SK-N-SH treated with all-trans-retinoic acid at 6 μM for 48 hours (cell line): Measurements from ENCODE around the gene MATCAP1.
A peak's percentile ranks its signal among the peaks of the same experiment; 100 is the strongest.

ENCODE experiments used
- ATAC-seq: fragments of 200-7000 bp; cut with Tn5 transposase; 3 replicates; pipeline ENCODE4 v1.9.1; 2020; ENCODE audit warnings: mild to moderate bottlenecking, moderate library complexity
- ARNTL ChIP-seq: fragments of 450-650 bp; formaldehyde crosslinking; IDR thresholded peaks from 2 replicates; pipeline ENCODE4 v1.5.0; 2020; ENCODE audit warnings: low read depth, mild to moderate bottlenecking, moderate library complexity, borderline replicate concordance
- CSDC2 ChIP-seq: fragments of 250-450 bp; sonication (Bioruptor Pico); IDR thresholded peaks from 2 replicates; pipeline ENCODE4 v1.5.0; 2020; ENCODE audit warnings: mild to moderate bottlenecking, moderate library complexity
- ESRRG ChIP-seq: fragments of 250-450 bp; sonication (Bioruptor Pico); IDR thresholded peaks from 2 replicates; pipeline ENCODE4 v1.6.1; 2021; ENCODE audit warnings: mild to moderate bottlenecking
- GLIS3 ChIP-seq: fragments of 250-450 bp; sonication (Bioruptor Pico); IDR thresholded peaks from 2 replicates; pipeline ENCODE4 v1.5.0; 2020; ENCODE audit warnings: mild to moderate bottlenecking, moderate library complexity
- ISL1 ChIP-seq: fragments of 250-450 bp; sonication (Bioruptor Pico); IDR thresholded peaks from 2 replicates; pipeline ENCODE4 v2.1.2; 2022; ENCODE audit warnings: mild to moderate bottlenecking, moderate library complexity
- OSR1 ChIP-seq: fragments of 250-450 bp; sonication (Bioruptor Pico); IDR thresholded peaks from 2 replicates; pipeline ENCODE4 v1.8.0; 2022; ENCODE audit warnings: moderate library complexity, mild to moderate bottlenecking, inconsistent platforms
- PPARA ChIP-seq: fragments of 250-450 bp; sonication (Bioruptor Pico); IDR thresholded peaks from 2 replicates; pipeline ENCODE4 v1.5.0; 2020; ENCODE audit warnings: mild to moderate bottlenecking, borderline replicate concordance
- RARB ChIP-seq: fragments of 250-450 bp; sonication (Bioruptor Pico); IDR thresholded peaks from 2 replicates; pipeline ENCODE4 v1.8.0; 2021; ENCODE audit warnings: mild to moderate bottlenecking, moderate library complexity
- SNAI2 ChIP-seq: fragments of 250-450 bp; sonication (Bioruptor Pico); IDR thresholded peaks from 2 replicates; pipeline ENCODE4 v1.5.0; 2020; ENCODE audit warnings: mild to moderate bottlenecking, moderate library complexity
- TCF4 ChIP-seq: fragments of 250-450 bp; sonication (Bioruptor Pico); IDR thresholded peaks from 2 replicates; pipeline ENCODE4 v1.8.0; 2021; ENCODE audit warnings: mild to moderate bottlenecking, moderate library complexity, borderline replicate concordance
- TOX ChIP-seq: fragments of 250-450 bp; sonication (Bioruptor Pico); IDR thresholded peaks from 2 replicates; pipeline ENCODE4 v1.8.0; 2021; ENCODE audit warnings: mild to moderate bottlenecking, moderate library complexity, borderline replicate concordance
- ZC3H10 ChIP-seq: fragments of 250-450 bp; sonication (Bioruptor Pico); IDR thresholded peaks from 2 replicates; pipeline ENCODE4 v1.5.1; 2021; ENCODE audit warnings: mild to moderate bottlenecking, moderate library complexity
- ZFP3 ChIP-seq: fragments of 250-450 bp; sonication (Bioruptor Pico); IDR thresholded peaks from 2 replicates; pipeline ENCODE4 v1.5.0; 2020; ENCODE audit warnings: mild to moderate bottlenecking, moderate library complexity
- ZFP30 ChIP-seq: fragments of 450-650 bp; formaldehyde crosslinking; IDR thresholded peaks from 2 replicates; pipeline ENCODE4 v1.5.0; 2022; ENCODE audit warnings: mild to moderate bottlenecking, moderate library complexity
- ZNF565 ChIP-seq: fragments of 450-650 bp; formaldehyde crosslinking; conservative IDR thresholded peaks from 2 replicates; pipeline ENCODE4 v1.5.0; 2020; ENCODE audit warnings: low read depth, mild to moderate bottlenecking, moderate library complexity
- ZNF70 ChIP-seq: fragments of 450-650 bp; formaldehyde crosslinking; IDR thresholded peaks from 2 replicates; pipeline ENCODE4 v1.5.0; 2020; ENCODE audit warnings: mild to moderate bottlenecking, moderate library complexity
- ZNF8 ChIP-seq: fragments of 450-650 bp; formaldehyde crosslinking; IDR thresholded peaks from 2 replicates; pipeline ENCODE4 v1.5.0; 2020; ENCODE audit warnings: mild to moderate bottlenecking, moderate library complexity
- TF ChIP-seq, protein P1 (sequence below): fragments of 250-450 bp; sonication (Bioruptor Pico); IDR thresholded peaks from 2 replicates; pipeline ENCODE4 v1.5.0; 2020; ENCODE audit warnings: mild to moderate bottlenecking, moderate library complexity
- TF ChIP-seq, protein P2 (sequence below): fragments of 250-450 bp; sonication (Bioruptor Pico); IDR thresholded peaks from 2 replicates; pipeline ENCODE4 v1.8.0; 2021; ENCODE audit warnings: low read depth, mild to moderate bottlenecking, moderate library complexity, borderline replicate concordance
- TF ChIP-seq, protein P3 (sequence below): fragments of 250-450 bp; sonication (Bioruptor Pico); IDR thresholded peaks from 2 replicates; pipeline ENCODE4 v1.8.0; 2020; ENCODE audit warnings: mild to moderate bottlenecking, moderate library complexity, borderline replicate concordance

MATCAP1 gene

GRCh38 chr16:67208154-67208896 lies 24.6 kb upstream of the MATCAP1 start (continued):
- no peak for TF ChIP-seq ZNF565 (CRISPR knock-in tag)
- no peak for TF ChIP-seq ISL1
- TF ChIP-seq, protein P1, sequence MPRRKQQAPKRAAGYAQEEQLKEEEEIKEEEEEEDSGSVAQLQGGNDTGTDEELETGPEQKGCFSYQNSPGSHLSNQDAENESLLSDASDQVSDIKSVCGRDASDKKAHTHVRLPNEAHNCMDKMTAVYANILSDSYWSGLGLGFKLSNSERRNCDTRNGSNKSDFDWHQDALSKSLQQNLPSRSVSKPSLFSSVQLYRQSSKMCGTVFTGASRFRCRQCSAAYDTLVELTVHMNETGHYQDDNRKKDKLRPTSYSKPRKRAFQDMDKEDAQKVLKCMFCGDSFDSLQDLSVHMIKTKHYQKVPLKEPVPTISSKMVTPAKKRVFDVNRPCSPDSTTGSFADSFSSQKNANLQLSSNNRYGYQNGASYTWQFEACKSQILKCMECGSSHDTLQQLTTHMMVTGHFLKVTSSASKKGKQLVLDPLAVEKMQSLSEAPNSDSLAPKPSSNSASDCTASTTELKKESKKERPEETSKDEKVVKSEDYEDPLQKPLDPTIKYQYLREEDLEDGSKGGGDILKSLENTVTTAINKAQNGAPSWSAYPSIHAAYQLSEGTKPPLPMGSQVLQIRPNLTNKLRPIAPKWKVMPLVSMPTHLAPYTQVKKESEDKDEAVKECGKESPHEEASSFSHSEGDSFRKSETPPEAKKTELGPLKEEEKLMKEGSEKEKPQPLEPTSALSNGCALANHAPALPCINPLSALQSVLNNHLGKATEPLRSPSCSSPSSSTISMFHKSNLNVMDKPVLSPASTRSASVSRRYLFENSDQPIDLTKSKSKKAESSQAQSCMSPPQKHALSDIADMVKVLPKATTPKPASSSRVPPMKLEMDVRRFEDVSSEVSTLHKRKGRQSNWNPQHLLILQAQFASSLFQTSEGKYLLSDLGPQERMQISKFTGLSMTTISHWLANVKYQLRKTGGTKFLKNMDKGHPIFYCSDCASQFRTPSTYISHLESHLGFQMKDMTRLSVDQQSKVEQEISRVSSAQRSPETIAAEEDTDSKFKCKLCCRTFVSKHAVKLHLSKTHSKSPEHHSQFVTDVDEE (CRISPR knock-in tag) = no peak
- no peak for TF ChIP-seq ZNF70 (CRISPR knock-in tag)
- TF ChIP-seq TOX (CRISPR knock-in tag) = no peak

- ATAC-seq = peak; percentile 31
- TF ChIP-seq RARB = no peak
- TF ChIP-seq ZNF70 (CRISPR knock-in tag) = no peak
- TF ChIP-seq OSR1 (CRISPR knock-in tag) = no peak
- TF ChIP-seq, protein P1 (CRISPR knock-in tag) = no peak
These were observed 23.7 kb upstream of the MATCAP1 start for GRCh38 chr16:67207249-67208091.

DNA sequence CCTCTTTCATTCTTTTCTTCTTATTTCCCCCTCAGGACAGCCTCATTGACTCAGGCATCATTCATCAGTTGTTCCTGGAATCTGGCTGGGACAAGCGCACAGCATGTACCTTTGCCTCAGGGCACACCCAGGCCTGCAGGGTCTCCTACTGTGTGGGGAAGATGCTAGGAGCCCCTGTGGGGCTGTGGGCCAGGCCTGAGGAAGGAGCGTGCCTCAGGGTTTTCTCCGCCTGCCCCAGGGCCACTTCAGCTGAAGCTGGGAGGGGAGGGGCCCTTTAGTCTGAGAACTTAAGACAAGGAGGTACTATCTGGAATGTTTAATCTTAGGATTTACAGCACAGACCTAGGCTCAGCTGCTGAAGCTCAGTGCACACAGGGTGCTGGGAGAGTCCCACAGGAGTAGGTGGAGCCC lies 23.1 kb upstream of the MATCAP1 start:
- TF ChIP-seq RARB (no peak), ZNF8 (CRISPR knock-in tag) (no peak), ZNF70 (CRISPR knock-in tag) (no peak), SNAI2 (CRISPR knock-in tag) (no peak), ISL1 (no peak), PPARA (CRISPR knock-in tag) (no peak), ZFP3 (CRISPR knock-in tag) (no peak), GLIS3 (CRISPR knock-in tag) (no peak), ZFP30 (no peak), ARNTL (CRISPR knock-in tag) (no peak), TOX (CRISPR knock-in tag) (no peak), CSDC2 (CRISPR knock-in tag) (no peak), ZNF565 (CRISPR knock-in tag) (no peak), ZC3H10 (CRISPR knock-in tag) (no peak), OSR1 (CRISPR knock-in tag) (no peak), TCF4 (CRISPR knock-in tag) (no peak), ESRRG (CRISPR knock-in tag) (no peak)
- TF ChIP-seq, protein P2, sequence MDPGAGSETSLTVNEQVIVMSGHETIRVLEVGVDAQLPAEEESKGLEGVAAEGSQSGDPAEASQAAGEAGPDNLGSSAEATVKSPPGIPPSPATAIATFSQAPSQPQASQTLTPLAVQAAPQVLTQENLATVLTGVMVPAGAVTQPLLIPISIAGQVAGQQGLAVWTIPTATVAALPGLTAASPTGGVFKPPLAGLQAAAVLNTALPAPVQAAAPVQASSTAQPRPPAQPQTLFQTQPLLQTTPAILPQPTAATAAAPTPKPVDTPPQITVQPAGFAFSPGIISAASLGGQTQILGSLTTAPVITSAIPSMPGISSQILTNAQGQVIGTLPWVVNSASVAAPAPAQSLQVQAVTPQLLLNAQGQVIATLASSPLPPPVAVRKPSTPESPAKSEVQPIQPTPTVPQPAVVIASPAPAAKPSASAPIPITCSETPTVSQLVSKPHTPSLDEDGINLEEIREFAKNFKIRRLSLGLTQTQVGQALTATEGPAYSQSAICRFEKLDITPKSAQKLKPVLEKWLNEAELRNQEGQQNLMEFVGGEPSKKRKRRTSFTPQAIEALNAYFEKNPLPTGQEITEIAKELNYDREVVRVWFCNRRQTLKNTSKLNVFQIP = no peak
- TF ChIP-seq, protein P3, sequence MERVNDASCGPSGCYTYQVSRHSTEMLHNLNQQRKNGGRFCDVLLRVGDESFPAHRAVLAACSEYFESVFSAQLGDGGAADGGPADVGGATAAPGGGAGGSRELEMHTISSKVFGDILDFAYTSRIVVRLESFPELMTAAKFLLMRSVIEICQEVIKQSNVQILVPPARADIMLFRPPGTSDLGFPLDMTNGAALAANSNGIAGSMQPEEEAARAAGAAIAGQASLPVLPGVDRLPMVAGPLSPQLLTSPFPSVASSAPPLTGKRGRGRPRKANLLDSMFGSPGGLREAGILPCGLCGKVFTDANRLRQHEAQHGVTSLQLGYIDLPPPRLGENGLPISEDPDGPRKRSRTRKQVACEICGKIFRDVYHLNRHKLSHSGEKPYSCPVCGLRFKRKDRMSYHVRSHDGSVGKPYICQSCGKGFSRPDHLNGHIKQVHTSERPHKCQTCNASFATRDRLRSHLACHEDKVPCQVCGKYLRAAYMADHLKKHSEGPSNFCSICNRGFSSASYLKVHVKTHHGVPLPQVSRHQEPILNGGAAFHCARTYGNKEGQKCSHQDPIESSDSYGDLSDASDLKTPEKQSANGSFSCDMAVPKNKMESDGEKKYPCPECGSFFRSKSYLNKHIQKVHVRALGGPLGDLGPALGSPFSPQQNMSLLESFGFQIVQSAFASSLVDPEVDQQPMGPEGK = no peak
- TF ChIP-seq, protein P1 (CRISPR knock-in tag) = no peak
- no peak; the same call in 1 of the 3 replicates for ATAC-seq
